ENCODE measurements around the gene CACNA1G.

DNA sequence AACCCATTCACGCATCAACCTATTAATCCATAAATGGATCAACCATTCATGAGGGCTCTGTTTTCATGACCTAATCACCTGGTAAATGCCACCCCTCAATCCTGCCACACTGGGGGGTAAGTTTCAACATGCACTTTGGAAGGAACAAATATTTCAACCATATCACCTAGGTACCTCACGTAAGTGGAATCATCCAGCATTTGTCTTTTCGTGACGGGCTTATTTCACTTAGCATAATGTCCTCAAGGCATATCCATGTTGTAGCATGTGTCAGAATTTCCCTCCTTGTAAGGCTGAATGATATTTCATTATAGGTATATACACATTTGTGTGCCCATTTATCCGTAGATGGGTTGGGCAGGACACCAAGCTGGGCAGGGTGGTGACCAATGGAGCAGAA lies 111.6 kb downstream of the CACNA1G start:
- TF ChIP-seq, protein P1, sequence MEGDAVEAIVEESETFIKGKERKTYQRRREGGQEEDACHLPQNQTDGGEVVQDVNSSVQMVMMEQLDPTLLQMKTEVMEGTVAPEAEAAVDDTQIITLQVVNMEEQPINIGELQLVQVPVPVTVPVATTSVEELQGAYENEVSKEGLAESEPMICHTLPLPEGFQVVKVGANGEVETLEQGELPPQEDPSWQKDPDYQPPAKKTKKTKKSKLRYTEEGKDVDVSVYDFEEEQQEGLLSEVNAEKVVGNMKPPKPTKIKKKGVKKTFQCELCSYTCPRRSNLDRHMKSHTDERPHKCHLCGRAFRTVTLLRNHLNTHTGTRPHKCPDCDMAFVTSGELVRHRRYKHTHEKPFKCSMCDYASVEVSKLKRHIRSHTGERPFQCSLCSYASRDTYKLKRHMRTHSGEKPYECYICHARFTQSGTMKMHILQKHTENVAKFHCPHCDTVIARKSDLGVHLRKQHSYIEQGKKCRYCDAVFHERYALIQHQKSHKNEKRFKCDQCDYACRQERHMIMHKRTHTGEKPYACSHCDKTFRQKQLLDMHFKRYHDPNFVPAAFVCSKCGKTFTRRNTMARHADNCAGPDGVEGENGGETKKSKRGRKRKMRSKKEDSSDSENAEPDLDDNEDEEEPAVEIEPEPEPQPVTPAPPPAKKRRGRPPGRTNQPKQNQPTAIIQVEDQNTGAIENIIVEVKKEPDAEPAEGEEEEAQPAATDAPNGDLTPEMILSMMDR (optimal IDR thresholded peaks at IDR 0.05 in 1 of 3, IDR thresholded peaks at IDR 0.05 in 1 of 3, conservative IDR thresholded peaks at IDR 0.05 in 1 of 3; ENCODE audit: extremely low read depth in 1 of 3, insufficient read depth in 2 of 3, low read length in 3 of 3), result no peak
- no peak for TF ChIP-seq EZH2 (IDR thresholded peaks at IDR 0.05; ENCODE audit: low read length)
